CD4-positive, alpha-beta T cell treated with Interleukin-17A for 4 hours (primary cell): ENCODE results near the gene PAK4.

ENCODE experiments used
- DNase-seq: peaks from one replicate; pipeline ENCODE4 v3.0.0-alpha.2; 2020; ENCODE audit warnings: mixed read lengths

PAK4 gene

DNA sequence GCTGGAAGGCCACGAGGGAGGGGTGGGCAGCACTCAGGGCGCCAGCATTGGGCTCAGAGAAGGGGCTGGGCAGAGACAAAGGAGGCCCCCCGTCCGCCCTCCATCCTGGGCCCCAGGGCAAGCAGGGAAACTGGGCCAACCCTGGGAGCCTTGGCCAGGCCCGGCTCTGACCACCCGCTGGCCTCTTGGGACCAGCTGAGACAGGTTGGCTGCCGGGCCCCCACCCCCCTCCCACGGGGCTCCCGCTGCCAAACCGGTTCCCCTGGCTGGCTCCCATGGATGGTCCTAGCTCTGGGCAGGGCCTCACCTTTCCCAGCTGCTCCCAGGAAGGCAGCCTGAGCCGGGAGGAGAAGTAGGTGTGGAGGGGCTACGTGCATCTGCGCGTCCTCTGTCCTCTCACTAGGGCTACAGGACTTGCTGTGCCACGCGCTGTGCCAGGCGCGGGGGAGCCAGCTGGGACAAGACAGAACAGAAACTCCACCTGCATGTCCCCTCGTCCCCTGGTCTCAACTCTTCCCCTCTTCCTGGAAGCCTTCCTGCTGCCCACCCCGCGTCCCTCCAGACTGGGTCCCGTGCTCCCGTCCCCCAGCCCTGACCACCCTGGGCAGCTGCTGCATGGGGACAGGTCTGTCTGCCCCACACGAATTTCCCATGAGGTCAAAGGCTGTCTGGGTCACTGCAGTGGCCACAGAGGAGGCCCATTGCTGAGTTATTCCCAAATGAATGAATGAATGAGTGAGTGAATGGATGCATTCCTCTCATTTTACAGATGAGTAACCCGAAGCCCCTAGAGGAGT, 42.1 kb downstream of the PAK4 start:
- DNase-seq, result no peak

- DNase-seq, result no peak
These were observed 42.9 kb downstream of the PAK4 start for GRCh38 chr19:39168258-39169142.

GRCh38 chr19:39169143-39169810, 43.7 kb downstream of the PAK4 start:
- DNase-seq, result no peak

DNA sequence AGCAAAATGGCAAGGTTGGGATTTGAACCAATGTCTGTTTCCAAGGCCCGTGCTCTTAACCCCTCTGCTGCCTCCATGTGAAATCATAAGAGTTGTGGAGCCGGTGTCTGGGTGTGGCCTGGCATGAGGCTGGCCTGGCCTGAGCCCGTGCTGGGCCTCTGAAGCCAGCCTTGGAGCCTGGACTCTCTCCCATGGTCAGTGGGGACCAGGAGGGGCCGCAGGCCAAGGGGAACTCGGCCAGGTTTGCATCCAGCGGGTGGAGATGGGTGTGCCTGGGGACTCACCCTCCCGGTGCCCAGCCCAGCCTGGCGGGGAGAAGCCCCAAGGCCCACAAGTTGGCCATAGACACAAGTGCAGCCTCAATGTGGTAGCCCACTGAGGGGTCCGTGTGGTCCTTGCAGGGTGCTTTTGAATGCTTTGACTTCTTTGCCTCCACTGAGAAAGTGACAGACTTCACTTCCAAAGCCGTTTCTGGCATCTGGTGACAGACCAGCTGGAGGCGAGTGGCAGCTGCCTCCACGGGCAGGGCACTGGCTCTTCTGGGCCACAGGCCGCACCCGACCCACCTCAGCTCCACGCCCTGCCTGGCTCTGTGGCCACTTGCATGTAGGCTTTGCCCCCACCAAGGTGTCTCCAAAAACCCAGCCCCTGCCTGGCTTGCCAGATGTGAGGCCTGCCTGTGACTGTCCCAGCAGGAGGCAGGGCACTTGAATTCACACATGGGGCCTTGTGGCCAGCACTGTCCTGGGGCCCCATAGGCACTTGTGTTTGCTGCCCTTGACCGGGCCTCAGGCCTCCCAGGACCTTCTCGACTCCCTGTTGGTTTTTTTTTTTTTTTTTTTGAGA, 45.0 kb downstream of the PAK4 start:
- no peak for DNase-seq

- DNase-seq, result no peak
These were observed 46.2 kb downstream of the PAK4 start for GRCh38 chr19:39171479-39172465.

DNA sequence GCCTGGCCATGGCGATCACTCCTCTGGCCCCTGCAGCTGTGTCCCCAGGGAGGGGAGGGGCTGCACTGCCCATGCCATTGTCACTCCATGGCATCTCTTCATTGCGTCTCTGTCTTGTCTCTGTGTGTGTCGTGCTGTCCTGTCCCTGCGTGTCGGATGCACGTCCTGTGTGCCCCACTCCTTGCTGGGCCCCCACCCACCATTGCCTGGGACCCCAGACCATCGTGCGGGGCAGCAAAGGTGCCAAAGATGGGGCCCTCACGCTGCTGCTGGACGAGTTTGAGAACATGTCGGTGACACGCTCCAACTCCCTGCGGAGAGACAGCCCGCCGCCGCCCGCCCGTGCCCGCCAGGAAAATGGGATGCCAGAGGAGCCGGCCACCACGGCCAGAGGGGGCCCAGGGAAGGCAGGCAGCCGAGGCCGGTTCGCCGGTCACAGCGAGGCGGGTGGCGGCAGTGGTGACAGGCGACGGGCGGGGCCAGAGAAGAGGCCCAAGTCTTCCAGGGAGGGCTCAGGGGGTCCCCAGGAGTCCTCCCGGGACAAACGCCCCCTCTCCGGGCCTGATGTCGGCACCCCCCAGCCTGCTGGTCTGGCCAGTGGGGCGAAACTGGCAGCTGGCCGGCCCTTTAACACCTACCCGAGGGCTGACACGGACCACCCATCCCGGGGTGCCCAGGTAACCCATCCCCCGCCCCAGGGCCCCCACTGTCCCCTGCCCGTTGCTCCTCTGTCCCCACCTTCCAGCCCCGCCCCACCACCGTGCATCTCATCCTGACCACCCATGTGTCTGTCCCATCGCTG, 47.3 kb downstream of the PAK4 start:
- DNase-seq, result no peak

DNA sequence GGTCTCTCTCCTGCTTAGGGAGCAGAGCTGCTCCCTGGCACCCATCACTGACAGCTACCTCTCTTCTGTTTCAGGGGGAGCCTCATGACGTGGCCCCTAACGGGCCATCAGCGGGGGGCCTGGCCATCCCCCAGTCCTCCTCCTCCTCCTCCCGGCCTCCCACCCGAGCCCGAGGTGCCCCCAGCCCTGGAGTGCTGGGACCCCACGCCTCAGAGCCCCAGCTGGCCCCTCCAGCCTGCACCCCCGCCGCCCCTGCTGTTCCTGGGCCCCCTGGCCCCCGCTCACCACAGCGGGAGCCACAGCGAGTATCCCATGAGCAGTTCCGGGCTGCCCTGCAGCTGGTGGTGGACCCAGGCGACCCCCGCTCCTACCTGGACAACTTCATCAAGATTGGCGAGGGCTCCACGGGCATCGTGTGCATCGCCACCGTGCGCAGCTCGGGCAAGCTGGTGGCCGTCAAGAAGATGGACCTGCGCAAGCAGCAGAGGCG, 48.0 kb downstream of the PAK4 start:
- no peak for DNase-seq

DNA sequence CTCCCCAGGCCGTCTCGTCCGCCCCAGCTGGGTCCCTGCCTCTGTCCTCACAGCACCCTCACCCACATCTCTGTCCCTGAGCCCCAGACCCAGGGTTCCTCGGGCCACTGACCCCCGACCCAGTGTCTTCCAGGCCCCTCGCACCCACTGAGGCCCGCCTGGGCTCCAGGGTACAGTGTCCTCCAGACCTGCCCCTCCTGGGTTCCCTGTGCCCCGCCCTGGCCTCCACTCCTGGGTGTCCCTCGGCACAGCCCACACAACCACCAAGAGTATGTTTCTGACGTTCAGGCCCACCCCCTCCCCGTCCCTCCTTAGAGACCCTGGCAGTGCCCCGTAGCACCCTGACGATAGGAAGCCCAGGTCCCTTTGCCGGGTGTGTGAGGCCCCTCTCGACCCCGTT, 48.6 kb downstream of the PAK4 start:
- no peak for DNase-seq

GRCh38 chr19:39174558-39175544, 49.3 kb downstream of the PAK4 start:
- no peak for DNase-seq

DNA sequence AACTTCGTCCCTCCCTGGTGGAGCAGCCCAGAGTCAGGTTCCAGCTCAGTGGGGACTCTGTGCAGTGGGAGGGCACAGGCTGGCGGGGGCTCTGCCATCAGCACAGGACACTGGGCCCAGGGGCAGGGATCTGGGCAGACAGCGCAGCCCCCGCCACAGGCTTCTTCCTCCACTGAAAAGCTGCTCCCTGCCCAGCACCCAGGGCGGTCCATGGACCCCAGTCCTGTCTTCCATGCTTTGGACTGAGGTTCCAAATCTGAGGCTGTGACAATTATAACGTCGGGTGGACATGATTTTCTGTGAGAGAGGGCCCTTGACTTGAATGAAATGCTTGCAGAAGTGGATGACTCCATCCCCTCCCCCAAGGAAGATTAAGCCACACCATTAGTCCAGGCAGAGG, 50.0 kb downstream of the PAK4 start:
- no peak for DNase-seq

DNA sequence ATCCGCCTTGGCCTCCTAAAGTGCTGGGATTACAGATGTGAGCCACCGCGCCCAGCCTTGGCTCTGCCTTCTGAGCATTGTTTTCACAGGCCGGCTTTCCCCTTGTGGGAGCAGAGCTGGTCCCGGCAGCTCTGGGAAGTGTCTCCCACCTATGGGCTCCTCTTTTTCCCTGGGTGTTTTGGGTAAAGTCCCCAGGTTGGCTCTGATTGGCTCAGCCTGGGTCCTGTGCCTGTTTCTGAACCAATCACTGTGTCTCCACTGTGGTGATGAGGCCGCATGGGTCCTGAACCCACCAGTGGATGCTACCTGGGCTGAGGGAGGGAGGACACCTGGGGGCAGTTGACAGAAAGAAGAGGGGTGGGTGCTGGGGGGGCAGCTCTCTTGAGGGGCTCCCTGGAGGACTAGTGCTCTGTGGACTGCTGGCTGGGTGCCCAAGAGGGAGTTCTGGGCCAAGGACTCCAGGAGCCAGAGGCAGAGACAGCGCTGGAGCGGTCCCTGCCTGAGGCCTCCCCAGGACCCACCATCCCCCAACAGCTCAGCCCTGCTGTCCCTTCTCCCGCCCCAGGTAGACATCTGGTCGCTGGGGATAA, 51.6 kb downstream of the PAK4 start:
- no peak for DNase-seq

DNA sequence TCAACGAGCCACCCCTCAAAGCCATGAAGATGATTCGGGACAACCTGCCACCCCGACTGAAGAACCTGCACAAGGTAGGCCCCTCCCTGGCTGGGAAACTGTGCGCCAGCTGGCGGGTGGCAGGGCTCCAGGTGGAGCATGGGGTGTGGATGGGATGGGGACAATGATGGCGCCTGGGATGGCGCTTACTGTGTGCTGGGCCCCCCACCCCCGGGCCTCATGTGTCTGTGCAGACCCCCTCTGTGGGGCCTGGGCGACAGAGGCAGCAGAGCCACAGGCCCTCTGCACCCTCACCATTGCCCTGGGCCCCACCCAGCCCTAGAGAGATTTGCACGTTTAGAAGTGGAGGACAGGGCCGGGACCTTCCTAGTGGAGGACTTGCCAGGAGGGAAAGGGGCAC, 52.1 kb downstream of the PAK4 start:
- no peak for DNase-seq

DNA sequence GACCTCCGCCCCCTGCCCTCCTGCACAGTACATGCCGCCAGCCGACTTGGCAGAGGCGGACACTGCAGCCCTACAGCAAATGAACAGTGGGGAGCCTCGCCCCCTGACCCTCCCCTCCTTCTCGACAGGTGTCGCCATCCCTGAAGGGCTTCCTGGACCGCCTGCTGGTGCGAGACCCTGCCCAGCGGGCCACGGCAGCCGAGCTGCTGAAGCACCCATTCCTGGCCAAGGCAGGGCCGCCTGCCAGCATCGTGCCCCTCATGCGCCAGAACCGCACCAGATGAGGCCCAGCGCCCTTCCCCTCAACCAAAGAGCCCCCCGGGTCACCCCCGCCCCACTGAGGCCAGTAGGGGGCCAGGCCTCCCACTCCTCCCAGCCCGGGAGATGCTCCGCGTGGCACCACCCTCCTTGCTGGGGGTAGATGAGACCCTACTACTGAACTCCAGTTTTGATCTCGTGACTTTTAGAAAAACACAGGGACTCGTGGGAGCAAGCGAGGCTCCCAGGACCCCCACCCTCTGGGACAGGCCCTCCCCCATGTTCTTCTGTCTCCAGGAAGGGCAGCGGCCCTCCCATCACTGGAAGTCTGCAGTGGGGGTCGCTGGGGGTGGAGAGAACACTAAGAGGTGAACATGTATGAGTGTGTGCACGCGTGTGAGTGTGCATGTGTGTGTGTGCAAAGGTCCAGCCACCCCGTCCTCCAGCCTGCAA, 52.9 kb downstream of the PAK4 start:
- no peak for DNase-seq

GRCh38 chr19:39179754-39180153, 54.2 kb downstream of the PAK4 start:
- no peak for DNase-seq

GRCh38 chr19:39180749-39181148, 55.2 kb downstream of the PAK4 start:
- DNase-seq, result no peak

DNA sequence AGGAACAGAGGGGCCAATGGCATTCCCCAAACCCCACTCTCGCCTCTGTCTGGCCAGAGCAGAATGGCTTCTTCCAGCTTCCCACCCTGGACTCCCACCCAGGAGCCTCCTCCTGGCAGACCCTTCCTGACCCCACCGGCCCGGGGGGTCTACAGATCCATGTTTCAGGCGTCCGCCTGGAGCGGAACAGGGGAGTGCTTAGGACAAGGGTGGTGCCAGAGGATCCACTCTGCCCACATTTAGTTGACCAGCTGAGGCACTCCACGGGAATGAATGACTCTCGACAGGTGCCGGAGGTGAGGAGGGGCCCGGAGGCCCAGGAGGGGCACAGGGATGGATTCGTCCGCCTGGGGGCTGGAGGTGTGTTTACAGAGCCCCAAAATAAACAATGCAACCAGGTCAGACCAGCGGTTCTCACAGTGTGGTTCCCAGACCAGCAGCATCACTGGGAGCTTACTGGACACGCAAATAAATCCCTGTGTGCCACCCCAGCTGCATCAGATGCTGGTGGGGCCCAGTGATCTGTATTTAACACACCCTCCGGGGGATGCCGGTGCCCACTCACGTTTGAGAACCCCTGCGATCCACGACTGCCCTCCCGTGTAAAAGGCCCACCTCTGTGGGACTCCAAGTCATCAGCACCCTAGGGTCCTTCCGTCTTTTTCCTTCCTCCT, 56.1 kb downstream of the PAK4 start:
- DNase-seq, result no peak

DNA sequence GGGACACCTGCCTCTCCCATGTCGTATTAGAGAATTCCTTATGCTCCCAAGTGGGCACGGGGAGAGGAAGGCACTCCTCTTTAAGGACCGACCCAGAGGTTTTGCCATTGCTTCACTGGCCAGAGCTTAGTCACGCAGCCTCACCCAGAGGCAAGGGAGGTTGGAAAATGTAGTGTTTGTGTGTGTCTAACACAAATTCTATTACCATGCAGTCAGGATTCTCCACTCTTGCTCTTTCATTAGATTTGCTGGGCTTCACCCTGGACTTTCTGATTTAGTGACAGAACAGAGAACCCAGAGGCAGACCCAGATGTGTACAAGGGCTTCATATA, 56.6 kb downstream of the PAK4 start:
- DNase-seq, result no peak
